Stimulated activated CD8-positive, alpha-beta memory T cell treated with anti-CD3 and anti-CD28 coated beads, Interleukin-7, amount 100 ng/mL, for 48 hours (primary cell): ENCODE measurements around the gene SCAF11.

Source experiments
- DNase-seq, 2 donors: peaks; one replicate each; pipeline ENCODE4 v3.0.0-alpha.2; 2020; ENCODE audit warnings: low read depth in 1 of 2; ENCODE audit errors: extremely low read depth in 1 of 2

Gene SCAF11

DNA sequence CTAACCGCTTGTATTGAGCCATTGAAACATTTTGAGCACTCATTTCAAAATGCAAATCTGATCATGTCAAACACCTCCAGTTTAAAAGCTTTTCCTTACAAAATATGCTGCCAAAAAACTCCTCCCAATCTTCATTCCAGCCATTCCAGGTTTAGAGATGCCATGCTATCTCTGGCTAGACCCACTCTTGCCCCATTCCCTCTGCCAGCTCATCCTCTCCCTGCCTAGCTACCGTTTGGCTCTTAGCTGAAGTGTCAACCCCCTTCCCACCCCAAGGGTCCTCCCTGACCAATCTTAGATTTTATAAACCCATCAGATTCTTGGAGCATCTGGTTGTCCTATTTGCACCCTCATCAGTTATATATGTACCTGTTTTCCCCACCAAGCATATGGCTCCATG lies 75.0 kb downstream of the SCAF11 start:
- no peak for DNase-seq

DNA sequence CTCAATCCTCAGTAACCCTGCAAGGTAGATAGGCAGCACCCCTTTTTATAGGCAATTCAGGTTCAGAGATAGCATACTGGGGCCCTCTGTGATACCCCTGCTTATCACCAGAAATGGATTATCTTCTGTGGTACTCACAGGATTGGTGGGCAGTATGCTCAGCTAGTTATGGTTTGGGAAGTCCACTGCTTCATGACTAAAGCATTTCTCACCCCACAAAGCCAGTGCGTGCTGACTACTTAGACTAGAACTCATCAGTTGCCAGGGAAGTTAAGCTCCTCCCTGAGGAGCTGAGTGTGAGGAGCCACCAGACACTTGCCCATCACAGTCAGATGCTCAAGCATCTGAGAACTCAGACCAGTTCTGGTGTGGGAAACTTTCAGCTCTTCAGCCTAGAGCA lies 76.3 kb downstream of the SCAF11 start:
- no peak for DNase-seq

DNA sequence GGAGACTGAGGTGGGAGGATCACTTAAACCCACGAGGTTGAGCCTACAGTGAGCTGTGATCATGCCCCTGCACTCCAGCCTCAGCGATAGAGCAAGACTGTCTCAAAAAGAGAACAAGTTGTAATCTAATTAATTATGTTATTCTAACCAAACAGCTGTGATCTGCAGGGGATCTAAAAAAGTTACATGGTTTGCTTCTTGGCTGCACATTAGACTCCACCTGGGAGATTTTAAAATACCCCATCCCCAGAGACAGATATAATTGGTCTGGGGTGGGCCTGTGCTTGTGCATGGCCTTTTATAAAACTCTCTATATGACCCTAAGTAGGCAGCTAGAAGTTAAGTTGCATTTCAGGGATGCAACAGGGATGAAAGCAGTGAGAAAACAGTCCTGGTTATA lies 76.7 kb downstream of the SCAF11 start:
- DNase-seq = no peak

DNA sequence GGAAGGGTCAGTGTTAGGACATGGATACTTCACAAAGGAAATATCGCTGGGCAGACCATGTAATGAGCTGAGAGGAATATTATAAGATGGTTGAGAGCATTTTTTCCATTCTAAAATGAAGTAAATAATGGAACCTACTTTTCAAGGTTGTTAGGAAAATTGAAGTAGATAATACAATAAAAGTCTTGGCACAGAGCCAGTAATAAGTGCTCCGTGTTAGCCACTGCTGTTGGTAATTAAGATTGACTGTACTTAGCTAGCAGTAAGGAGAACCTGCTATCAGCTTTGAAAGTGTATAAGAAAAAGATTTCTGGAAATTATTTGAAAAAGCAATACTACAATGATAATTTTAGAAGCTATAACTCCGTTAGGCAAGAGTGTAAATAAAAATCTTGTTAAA lies 77.6 kb downstream of the SCAF11 start:
- DNase-seq = no peak

DNA sequence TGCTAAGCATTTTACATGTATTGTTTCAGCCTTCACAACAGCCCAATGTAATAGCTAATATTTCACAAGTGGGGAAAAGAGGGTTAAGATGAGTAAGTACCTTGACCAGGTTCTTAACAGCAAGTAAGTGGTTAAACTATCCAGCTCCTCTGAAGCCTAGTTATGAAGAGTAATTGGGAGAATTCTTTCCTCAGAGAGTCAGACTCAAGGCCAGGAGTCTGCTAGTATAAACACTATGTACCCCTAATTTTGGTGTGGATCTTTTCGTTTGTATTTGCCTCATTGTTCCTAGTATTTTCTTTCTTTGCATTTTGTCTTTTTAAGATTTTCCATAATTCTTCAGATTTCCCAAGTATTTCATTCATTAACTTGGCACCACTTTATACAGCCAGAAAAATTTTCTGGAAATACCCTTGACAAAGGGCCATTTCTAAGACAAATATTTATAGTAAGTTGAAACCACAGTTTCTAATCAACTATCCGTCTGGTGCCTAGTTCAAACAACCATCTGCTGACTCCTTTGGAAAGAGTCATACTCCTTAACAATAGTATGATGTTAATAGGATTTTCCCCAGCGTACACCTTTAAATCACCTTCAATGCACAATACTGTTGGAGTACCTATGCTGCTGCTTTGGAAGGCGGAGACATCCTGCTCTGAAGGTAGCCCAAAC lies 81.2 kb downstream of the SCAF11 start:
- no peak for DNase-seq

DNA sequence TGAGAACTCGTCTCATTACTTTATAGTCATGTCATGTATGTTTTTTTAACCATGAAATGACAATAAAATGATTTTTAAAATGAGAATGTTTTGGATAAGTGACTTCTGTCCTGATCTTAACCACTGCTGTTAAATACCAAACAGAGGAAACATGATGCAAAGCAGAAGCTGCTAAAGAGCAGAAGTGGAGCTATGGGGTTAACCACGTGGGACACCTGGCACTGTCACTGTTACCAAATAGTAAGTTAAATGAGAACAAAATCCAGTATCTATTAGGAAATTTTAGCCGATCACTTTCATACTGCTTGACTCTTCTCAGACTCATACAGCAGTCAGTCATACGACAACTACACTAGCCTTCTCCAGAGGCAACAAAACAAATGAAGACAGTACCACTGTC lies 82.4 kb downstream of the SCAF11 start:
- no peak for DNase-seq

DNA sequence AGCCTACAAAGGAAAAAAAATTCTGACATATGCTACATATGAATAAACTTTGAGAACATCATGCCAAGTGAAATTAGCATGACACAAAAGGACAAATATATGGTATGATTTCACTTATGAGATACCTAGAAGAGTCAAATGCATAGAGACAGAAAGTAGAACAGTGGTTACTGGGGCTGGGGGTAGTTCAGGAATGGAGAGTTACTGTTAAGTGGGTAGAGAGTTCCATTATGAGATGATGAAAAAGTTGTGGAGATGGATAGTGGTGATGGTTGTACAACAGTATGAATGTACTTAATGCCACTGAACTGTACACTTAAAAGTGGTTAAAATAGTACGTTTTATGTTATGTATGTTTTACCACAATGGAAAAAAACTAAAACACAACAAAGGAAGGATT lies 92.3 kb downstream of the SCAF11 start:
- DNase-seq = no peak

DNA sequence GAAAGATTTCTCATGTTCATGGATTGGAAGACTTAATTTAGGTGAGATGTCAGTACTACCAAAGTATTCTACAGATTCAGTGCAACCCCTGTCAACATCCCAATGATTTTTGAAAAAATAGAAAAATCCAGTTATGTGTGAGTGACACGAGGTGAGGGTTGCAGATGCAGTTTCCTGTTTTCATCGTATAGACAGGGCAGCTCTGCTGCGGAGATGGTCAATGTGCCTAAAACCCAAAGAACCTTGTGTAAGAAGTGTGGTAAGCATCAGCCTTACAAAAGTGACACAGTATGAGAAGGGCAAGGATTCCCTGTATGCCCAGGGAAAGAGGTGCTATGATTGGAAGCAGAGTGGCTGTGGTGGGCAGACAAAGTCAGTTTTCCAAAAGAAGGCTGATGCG lies 94.4 kb downstream of the SCAF11 start:
- DNase-seq = no peak

DNA sequence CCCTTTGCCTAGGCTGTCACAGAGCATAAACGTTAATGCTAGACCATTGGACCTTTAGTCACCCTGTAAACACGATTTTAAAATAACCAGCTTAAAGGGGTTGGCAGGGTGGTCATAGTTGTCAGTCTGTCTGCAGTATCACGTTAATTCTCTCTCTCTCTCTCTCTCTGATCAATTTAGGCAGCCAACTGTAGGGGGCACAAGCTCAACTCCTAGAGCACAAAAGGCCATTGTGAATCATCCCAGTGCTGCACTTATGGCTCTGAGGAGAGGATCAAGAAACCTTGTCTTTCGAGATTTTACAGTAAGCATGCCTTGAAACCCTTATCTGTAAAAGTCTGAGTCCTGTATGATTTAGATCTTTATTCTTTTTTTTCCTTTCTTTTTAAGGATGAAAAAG lies 97.1 kb downstream of the SCAF11 start:
- DNase-seq = no peak

DNA sequence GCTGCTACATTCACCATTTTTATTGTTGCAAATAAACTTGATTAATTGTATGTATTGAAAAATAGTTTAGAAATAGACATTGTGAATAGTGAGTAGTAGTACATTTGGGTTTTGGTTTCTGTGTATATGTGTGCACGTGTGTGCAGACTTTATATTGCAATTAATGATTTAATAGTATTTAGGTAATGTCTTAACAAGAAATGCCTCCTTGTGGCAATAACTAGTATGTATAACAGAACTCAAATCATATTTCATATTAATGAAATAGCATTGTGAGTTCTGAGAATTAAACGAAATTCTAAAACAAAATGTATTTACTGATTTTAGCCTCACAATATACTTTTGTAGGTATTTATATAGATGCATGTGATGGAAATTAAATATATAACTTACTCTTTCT lies 100.1 kb downstream of the SCAF11 start:
- DNase-seq = no peak

DNA sequence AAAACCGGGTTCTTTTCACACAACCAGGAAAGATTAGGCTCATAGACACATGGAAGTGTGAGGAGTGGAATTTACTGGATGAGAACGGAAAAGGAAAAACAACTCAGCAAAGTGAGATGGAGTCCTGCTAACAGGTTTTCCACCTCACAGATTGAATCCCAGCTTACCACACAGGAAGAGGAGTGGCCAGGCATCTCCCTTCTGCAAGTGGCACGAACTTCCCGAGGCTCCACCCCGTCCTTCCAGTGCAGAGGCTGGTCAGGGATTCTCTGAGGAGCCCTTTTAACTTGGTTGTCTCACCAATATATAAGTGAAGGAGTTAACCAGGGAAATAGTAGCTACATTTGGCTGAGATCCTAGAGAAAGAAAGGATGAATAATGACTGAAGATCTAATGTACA lies 102.8 kb downstream of the SCAF11 start:
- DNase-seq = no peak

DNA sequence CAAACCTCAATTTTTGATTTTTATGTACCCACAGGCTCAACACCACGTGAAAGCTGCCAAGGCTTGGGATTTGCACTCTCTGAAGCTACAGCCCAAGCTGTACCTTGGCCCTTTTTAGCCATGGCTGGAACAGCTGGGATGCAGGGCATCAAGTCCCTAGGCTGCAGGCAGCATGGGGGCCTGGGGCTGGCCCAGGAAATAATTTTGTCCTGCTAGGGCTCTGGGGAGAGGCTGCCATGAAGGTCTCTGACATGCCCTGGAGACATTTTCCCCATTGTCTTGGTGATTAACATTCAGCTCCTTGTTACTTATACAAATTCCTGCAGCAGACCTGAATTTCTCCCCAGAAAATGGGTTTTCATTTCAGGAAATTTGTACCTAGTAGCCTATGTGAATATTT lies 103.7 kb downstream of the SCAF11 start:
- no peak for DNase-seq

DNA sequence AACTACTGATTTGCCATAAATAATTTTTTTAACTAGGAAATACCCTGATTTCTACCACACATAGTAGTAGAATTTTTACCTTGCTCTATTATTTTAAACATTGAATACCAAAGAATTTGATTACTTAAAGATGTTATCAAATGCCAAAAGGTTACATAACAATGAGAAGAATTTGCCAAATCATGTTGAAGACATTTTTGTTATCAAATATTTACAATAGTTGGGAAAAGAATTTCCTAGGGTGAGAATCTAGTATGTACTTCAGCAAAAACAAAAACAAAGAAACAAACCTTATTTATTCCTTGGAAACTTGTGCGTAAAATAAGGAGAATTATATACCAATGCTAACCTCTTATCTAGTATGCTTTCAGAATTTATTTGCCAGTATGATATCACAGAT lies 107.2 kb downstream of the SCAF11 start:
- DNase-seq = no peak

DNA sequence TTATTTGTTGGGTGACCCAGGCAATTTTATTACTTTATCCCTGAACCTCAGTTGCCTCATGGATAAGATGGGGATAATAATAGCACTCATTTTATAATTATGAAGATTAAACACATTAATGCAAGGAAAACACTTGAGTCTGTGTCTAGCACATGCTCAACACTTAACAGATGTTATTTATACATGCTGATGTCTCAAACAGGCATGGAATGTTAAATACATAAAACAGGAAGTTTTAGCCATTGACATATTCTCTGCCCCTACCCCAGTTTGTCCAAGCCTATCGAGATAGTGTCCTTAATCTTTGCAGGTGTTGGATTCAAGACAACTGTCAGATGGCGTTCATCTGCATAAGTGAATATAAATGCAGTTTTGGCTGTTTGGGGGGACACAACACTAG lies 109.8 kb downstream of the SCAF11 start:
- DNase-seq = no peak

DNA sequence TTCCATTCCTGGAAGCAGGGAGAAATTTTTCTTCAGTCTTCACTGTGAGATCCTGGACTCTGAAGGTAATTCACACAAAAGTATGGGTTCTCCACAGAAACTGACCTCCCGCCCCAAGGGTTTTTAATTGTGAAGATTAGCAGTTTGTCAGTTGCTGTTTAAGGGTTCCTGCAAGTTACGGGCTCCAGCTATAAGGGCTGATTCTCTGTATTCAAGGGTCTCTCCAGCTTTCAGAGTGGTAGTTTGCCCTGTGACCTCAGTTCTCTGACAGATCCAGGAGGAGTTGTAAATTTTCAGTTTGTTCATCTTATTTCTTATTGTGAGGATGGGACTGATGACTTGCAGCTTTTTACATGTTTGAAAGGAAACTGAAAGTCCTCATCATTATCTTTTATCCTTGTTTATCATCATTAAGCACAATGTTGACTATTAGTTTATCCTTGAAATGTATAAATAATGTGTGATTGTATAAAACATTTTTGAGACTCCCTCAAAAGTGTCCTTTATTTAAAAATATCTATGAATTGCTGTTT lies 110.9 kb downstream of the SCAF11 start:
- no peak for DNase-seq

DNA sequence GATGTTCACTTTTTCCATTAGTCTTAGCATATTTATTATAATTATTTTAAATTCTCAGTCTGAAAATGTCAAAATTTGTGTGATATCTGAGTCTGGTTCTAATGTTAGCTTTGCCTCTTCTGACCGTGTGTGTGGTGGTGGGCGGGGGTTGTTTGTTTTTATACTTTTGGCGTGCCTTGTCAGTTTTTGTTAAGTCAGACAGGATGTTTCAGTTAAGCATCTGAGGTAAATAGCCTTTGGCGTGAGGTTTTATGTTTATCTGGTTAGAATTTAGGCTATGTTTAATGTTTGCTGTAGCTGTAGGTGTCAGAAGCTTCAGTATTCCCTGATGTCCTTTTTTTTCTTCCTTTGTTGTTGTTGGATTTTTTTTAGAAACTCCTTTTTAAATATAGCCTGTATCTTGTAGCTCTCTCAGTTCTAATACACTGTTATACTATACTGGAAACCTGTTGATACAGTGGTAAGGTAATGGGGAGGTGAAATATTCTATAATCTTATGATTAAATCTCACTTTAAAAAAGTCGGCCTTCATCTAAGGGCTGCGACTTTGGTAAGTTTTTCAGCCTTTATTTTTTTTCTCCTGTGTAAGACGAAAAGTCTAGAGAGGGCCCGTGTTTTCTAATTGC lies 111.6 kb downstream of the SCAF11 start:
- no peak for DNase-seq

DNA sequence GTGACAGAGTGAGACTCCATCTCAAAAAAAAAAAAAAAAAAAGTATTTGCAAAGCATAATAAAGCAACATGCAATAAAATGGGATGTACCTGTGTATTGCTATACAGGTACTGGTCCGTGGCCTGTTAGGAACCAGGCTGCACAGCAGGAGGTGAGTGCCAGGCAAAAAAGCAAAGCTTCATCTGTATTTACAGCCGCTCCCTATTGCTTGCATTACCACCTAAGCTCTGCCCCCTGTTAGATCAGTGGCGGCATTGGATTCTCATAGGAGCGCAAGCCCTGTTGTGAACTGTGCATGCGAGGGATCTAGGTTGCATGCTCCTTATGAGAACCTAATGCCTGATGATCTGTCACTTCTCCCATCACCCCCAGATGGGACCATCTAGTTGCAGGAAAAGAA lies 113.3 kb downstream of the SCAF11 start:
- DNase-seq = no peak

DNA sequence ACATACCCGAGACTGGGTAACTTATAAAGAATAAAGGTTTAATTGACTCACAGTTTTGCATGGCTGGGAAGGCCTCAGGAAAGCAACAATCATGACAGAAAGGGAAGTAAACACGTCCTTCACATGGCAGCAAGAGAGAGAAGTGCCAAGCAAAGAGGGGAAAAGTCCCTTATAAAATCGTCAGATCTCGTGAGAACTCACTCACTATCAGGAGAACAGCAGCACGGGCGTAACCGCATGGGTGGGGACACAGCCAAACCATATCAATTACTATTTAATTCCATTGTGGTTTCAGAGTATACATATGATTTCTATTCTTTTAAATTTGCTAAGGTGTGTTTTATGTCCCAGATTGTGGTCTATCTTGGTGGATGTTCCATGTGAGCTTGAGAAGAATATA lies 117.9 kb downstream of the SCAF11 start:
- no peak for DNase-seq
